GM19025 (cell line): ENCODE data around the gene ERI2.

Source experiments
- ATAC-seq: cut with Tn5 transposase; IDR thresholded peaks from one replicate; pipeline ENCODE4 v1.9.1; 2021; ENCODE audit warnings: mild to moderate bottlenecking, low read depth, moderate library complexity; ENCODE audit not compliant: unreplicated experiment

The ERI2 gene, protein sequence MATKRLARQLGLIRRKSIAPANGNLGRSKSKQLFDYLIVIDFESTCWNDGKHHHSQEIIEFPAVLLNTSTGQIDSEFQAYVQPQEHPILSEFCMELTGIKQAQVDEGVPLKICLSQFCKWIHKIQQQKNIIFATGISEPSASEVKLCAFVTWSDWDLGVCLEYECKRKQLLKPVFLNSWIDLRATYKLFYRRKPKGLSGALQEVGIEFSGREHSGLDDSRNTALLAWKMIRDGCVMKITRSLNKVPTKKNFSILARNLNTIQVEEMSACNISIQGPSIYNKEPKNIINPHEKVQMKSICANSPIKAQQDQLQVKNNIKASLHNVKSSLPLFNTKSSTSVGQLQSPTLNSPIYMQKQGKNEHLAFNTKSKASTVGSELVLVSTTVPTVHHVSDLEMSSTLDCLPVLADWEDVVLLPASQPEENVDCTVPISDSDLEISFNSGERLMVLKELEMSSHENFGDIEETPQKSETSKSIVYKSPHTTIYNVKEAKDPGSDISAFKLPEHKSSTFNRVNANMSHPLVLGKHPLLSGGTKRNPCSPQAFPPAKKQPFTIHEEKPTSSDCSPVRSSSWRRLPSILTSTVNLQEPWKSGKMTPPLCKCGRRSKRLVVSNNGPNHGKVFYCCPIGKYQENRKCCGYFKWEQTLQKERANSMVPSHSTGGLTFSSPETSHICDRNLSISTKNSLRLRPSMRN

DNA sequence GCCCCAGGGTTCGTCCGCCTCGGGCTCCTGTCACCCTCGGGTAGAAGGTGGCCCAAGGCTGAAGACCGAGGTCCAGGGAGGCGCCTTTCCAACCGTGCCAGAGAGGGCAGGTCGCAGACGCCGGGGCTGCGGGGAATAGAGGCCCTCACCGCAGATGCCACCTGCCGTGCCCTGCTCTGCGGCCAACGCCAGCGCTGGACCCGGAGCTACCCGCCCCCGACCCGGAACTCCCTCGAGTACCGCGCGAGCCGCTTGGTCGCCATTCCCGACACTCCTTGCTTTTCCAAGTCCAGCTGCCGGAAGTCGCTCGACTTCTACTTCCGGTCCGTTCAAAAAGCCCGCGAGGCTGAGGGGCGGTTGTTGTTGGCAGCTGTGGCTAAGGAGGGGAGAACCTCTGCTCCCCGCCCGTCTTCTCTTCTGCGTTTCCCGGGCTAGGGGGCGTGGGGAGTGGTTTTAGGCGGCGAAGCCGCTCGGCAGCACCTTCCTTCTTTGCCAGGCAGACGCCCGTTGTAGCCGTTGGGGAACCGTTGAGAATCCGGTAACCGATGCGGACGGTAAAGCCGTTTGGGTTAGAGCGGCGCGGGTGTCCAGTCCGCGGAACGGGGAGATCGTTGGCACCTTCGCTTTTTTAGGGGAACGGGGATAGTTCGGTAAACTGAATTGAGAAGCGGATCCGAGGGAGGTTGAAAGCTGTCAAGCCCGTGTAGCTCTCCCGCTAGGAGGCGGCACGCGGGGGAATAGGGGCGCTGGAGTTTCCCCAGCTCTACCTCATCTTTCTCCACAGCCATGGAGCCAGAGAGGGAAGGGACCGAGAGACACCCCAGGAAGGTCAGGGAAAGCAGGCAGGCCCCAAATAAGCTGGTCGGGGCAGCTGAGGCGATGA lies at the start of gene ERI2, which contains the start of gene REXO5:
ERI2 (minus strand) TSS at position 305 of the 883 bp plus-strand sequence; CDS start at position 263, 42 bp downstream.
REXO5 (plus strand) TSS at position 360 of the 883 bp plus-strand sequence; CDS start at position 787, 427 bp downstream.
- peak; percentile 77 for ATAC-seq

- ATAC-seq = no peak
These were observed 48.7 kb upstream of the ERI2 start for GRCh38 chr16:20854963-20855362.

- no peak for ATAC-seq
These were observed 47.8 kb upstream of the ERI2 start for GRCh38 chr16:20853981-20854620.

GRCh38 chr16:20853143-20853542 lies 46.9 kb upstream of the ERI2 start:
- no peak for ATAC-seq

GRCh38 chr16:20851601-20852000 lies 45.3 kb upstream of the ERI2 start:
- ATAC-seq = no peak

DNA sequence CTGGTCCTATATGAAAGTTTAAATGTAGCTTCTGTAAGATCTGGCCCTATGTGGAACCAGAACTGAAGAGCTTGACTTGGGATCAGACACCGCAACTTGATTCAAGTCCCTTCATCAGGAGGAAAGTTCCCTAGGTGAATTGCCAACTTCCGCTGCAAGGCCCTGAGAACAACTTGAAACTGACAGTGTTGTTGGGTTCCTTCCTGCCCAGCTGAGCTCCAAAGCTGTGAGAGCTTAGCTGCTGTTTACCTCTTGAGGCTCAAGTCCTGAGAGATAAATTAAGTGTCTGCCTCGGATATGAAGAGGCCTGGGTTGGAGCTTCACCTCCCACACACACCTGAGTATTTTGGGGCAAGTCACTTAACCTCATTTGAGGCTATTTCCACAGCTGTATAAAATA lies 44.7 kb upstream of the ERI2 start:
- ATAC-seq = no peak

- no peak for ATAC-seq
These were observed 43.5 kb upstream of the ERI2 start for GRCh38 chr16:20849589-20850390.

GRCh38 chr16:20847550-20847949 lies 41.3 kb upstream of the ERI2 start:
- no peak for ATAC-seq

DNA sequence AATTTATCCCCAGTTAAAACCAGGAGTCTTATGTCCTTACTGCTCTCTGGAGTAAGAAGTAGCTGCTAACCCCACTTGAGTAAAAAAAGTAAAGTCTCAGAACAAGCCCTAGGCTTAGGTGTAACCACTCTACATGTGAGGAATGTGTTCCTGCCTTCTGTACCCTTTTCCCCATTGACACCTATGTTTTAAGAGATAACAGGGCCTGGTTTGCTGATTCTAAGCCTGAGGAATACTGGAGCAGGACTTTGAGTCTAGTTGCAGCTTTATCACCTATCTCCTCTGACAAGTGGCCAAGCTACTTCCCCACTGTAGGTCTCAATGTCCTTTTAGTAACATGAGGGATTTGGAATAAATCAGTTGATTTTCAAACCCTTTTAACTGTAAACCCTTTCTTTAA lies 40.3 kb upstream of the ERI2 start:
- ATAC-seq = no peak

DNA sequence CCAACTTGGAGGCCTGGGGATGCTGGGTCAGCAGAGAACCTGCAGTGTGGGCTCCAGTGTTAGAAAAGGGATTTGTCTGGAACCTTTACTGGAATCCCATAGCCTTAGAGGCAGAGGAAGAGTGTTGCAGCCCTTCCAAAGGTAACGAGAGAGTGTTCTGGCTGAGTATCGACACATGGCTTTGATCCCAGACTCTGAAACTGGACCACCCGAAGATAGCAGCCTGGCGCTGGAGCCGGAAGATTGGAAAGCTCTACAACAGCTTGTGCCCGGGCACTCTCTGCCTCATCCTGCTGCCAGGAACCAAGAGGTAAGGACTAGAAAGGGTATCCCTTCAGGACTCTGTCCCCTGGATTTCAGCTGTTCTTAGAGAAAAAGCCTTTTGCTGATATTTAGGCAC lies 39.8 kb upstream of the ERI2 start:
- no peak for ATAC-seq

GRCh38 chr16:20844588-20844987 lies 38.3 kb upstream of the ERI2 start:
- no peak for ATAC-seq

DNA sequence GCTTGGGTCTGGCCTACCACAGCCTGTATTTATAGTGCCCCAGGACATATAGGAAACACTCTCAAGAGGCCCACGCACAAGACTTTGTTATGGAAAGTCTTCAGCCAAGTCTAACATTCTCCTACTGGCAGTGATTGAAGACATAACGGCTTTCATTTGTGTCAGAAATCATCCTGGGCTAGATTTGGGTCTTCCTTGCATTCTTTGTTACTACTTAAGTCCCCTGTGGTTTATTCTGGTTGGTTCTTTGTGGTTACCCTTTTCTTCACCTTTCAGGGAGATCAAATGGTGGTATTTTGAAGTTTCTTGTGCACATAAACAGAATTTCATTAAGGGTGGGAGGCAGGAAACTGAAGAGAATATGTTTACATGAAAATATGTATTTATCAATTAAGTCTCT lies 37.8 kb upstream of the ERI2 start:
- ATAC-seq = no peak

DNA sequence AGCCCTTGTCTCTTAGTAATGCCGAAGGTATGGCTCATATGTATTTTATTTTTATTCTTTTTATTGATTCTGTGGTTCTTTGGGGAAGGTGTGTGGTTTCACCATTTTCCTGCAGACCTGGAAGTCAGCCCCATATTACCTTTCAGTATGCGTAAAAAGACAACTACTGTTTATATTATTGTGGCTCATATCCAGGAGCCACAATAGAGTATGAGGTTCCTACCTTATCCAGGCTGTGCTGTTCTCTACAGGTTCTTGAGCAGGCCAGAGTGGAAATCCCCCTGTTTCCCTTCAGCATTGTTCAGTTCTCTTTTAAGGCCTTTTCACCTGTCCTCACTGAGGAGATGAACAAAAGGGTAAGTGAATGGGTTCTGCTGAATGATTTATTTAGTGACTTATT lies 33.2 kb upstream of the ERI2 start:
- no peak for ATAC-seq

DNA sequence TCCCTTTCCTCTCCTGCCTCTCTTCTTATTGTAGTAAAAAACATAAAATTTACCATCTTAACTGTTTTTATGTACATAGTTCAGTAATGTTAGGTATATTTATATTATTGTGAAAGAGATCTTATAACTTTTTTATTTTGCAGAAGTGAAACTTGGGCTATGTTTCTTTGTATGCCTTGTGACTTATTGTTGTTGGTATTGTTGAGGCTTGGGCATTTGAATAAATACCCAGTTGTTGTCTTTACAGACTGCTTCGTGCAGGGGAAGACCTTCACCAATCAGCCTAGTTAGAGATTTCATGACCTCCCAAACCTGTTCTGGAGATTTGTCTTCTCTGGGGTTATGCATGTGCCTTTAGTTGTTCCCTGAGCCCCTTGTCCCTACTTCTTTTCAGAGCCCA lies 32.0 kb upstream of the ERI2 start:
- no peak for ATAC-seq

GRCh38 chr16:20833086-20833485 lies 26.8 kb upstream of the ERI2 start:
- ATAC-seq = no peak

DNA sequence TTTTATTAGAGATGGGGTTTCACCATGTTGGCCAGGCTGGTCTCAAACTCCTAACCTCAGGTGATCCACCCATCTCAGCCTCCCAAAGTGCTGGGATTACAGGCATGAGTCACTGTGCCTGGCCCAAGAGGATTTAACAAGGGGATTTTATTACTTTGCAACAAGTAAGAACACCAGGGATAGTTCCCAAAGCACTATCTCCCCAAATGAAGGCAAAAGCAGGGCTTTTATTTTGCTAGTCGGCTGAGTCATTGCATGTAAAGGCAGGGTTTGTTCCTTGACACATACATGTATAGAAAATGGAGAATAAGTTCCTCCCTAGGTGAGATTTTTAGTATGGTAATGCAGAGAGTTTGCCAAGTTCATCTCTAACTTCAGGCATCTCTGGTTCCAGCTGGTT lies 24.1 kb upstream of the ERI2 start:
- no peak for ATAC-seq

GRCh38 chr16:20829536-20829935 lies 23.3 kb upstream of the ERI2 start:
- ATAC-seq = no peak

DNA sequence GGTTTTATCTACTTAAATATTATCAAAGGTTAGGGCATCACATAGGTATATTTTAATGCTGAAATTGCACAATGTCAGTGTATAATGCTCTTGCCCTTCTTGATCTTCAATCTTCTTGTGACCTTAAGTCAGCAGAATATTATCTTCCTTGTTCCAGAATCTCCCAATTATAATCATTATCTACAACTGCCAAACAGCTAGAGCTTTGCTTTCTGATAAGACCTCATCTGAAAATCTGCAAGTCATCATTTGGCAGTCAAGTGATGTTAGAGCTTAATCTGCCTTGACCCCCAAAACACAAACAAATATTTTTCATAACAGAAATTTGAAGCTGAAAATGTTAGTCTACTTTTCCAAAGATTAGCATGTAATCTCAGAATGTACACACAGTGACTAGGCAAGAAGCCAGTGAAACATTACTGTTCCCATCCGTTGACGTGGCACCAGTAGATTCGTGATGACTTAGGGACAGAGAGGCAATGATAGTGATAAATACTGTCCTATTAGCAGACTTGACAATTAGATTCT lies 19.8 kb upstream of the ERI2 start:
- ATAC-seq = no peak
